Activated gamma-delta T cell (primary cell): ENCODE results near the gene MAP1B.

Source experiments
- DNase-seq: peaks from one replicate; lab custom pipeline; 2025; lab: John Stamatoyannopoulos, UW

MAP1B gene

GRCh38 chr5:72133212-72133990, 26.1 kb downstream of the MAP1B start:
- DNase-seq, result no peak

GRCh38 chr5:72134226-72134899, 27.1 kb downstream of the MAP1B start:
- no peak for DNase-seq

- DNase-seq, result no peak
These were observed 30.6 kb downstream of the MAP1B start for GRCh38 chr5:72137826-72138409.

GRCh38 chr5:72138943-72139521, 31.8 kb downstream of the MAP1B start:
- DNase-seq, result no peak

- DNase-seq, result no peak
These were observed 33.4 kb downstream of the MAP1B start for GRCh38 chr5:72140711-72141110.

GRCh38 chr5:72141440-72142355, 34.4 kb downstream of the MAP1B start:
- DNase-seq, result no peak

- DNase-seq, result no peak
These were observed 37.5 kb downstream of the MAP1B start for GRCh38 chr5:72144762-72145161.

GRCh38 chr5:72145348-72145747, 38.1 kb downstream of the MAP1B start:
- no peak for DNase-seq

- no peak for DNase-seq
These were observed 38.8 kb downstream of the MAP1B start for GRCh38 chr5:72146056-72146455.

GRCh38 chr5:72147569-72147968, 40.3 kb downstream of the MAP1B start:
- DNase-seq, result no peak

GRCh38 chr5:72149742-72150141, 42.5 kb downstream of the MAP1B start:
- no peak for DNase-seq

GRCh38 chr5:72151169-72151568, 43.9 kb downstream of the MAP1B start:
- DNase-seq, result no peak

- DNase-seq, result no peak
These were observed 44.4 kb downstream of the MAP1B start for GRCh38 chr5:72151646-72152045.

GRCh38 chr5:72152545-72152944, 45.3 kb downstream of the MAP1B start:
- DNase-seq, result no peak

- no peak for DNase-seq
These were observed 46.3 kb downstream of the MAP1B start for GRCh38 chr5:72153551-72153950.

- no peak for DNase-seq
These were observed 46.9 kb downstream of the MAP1B start for GRCh38 chr5:72154076-72154756.

- no peak for DNase-seq
These were observed 49.8 kb downstream of the MAP1B start for GRCh38 chr5:72156946-72157624.

GRCh38 chr5:72157625-72157962, 50.3 kb downstream of the MAP1B start:
- no peak for DNase-seq

- DNase-seq, result no peak
These were observed 52.2 kb downstream of the MAP1B start for GRCh38 chr5:72159501-72159911.

GRCh38 chr5:72160329-72160728, 53.1 kb downstream of the MAP1B start:
- DNase-seq, result no peak

- DNase-seq, result no peak
These were observed 53.7 kb downstream of the MAP1B start for GRCh38 chr5:72160959-72161358.
